DND-41 (cell line): Measurements from ENCODE around the gene KCNT2.

Experiments
- EZH2 ChIP-seq: IDR thresholded peaks from 3 replicates; pipeline ENCODE4 v1.6.1; 2012; ENCODE audit warnings: borderline replicate concordance, low read depth, mild to moderate bottlenecking, moderate library complexity, low read length, inconsistent platforms; ENCODE audit not compliant: severe bottlenecking
- TF ChIP-seq, protein P1 (sequence below): IDR thresholded peaks from 2 replicates; pipeline ENCODE4 v1.5.1; 2012; ENCODE audit warnings: borderline replicate concordance, low read length, moderate library complexity, mild to moderate bottlenecking; ENCODE audit not compliant: poor library complexity, severe bottlenecking; ENCODE audit errors: extremely low read depth

DNA sequence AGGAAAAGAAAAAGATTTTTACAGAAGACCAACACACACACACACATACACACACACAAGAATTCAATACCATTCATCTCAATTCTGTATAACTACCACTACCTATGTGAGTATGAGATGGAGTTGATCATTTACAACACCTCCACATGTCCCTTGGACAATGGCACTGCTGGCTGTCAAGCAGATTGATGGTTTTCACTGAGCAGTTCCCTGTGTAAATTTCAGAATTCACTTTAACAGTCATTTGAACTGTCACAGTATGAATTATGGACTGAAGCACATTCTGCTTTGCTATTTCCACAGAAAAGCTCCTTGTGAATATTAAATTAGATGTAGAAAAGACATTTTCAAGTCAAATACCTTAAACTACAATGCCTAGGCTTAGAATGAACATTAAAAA is 14.3 kb downstream of the KCNT2 start:
- TF ChIP-seq, protein P1, sequence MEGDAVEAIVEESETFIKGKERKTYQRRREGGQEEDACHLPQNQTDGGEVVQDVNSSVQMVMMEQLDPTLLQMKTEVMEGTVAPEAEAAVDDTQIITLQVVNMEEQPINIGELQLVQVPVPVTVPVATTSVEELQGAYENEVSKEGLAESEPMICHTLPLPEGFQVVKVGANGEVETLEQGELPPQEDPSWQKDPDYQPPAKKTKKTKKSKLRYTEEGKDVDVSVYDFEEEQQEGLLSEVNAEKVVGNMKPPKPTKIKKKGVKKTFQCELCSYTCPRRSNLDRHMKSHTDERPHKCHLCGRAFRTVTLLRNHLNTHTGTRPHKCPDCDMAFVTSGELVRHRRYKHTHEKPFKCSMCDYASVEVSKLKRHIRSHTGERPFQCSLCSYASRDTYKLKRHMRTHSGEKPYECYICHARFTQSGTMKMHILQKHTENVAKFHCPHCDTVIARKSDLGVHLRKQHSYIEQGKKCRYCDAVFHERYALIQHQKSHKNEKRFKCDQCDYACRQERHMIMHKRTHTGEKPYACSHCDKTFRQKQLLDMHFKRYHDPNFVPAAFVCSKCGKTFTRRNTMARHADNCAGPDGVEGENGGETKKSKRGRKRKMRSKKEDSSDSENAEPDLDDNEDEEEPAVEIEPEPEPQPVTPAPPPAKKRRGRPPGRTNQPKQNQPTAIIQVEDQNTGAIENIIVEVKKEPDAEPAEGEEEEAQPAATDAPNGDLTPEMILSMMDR, result no peak
- no peak for TF ChIP-seq EZH2
